ENCODE results near the gene PLAU.

PLAU gene

DNA sequence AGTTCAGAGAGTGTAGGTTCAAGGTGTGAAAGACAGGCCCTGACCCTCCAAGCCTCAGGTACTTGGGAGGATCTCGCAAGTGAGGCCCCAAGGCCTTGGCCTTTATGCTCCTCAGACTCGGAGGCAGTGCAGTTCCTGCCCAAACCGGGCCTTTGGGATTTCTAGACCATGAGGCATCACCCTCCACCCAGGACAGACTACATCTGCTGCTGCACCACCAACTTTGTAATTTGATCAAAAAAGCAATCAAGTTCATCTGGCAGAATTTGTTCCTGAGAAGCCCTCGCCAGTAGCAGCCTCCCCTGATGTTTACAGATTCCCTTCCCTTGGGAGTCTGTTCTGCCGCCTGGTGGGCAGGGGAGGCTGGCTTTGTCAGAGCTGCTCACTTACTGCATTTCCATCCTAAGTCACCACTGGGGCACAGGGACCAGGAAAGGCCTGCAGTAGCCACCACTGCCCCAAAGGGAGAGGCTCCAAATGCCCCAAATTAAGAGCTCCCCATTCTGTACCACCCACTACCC, 38.7 kb upstream of the PLAU start:
- TF ChIP-seq GATA3 (IDR thresholded peaks at IDR 0.05; ENCODE audit: low read depth, low read length) (no peak), GATA2 (IDR thresholded peaks at IDR 0.05; ENCODE audit: low read depth, low read length) (no peak)

DNA sequence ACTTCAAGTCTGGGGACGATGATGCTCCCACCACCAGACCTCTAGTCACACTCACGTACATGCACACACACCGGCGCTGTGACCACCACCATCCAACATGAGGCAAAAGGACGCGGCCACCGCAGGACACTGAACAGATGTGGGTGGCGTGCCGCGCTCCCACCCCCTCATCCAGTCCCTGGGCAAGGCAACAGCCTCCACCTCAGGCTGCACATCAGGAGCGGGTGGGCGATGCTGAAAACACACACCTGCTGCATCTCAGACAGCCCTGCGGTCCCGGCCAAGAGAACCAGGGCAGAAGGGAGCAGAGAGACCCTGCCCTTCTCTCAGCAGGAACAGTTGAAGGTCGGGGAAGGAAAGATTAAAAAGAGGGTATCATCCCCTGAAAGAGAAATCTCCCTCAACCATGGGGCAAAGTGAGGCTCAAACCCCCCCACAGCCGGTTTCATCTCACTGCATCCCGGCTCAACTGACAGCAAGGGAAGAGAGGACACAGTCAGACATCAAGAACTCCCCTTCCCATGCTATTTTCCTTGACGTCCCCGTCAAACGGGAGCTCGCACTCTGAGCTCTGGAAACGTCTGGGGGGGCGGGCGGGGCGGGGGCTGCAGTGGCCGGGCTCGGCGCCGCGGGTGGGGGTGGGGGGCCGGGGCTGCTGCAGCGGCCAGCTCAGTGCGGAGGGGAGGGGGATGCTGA, 37.6 kb upstream of the PLAU start:
- no peak for TF ChIP-seq GATA3 (IDR thresholded peaks at IDR 0.05; ENCODE audit: low read depth, low read length)
- TF ChIP-seq GATA2 (IDR thresholded peaks at IDR 0.05; ENCODE audit: low read depth, low read length) = no peak

DNA sequence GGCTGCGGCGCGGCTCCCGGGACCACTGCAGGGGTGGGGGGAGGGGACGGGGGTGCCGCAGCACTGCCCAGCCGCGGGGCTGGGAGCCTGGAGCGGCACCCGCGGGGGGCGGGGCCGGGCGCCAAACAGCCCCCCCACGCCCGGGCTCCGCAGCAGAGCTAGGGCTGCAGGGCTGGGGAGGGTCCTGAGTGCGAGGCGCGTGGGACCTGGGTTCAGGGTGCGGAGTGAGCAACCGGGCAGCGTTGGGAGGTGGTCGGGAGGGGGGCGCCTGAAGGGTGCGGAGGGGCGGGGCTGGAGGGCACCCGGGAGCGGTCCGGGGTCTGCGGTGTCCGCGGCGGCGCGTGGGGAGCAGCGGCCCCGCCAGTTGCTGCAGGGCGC, 37.1 kb upstream of the PLAU start:
- no peak for TF ChIP-seq GATA3 (IDR thresholded peaks at IDR 0.05; ENCODE audit: low read depth, low read length)
- no peak for TF ChIP-seq GATA2 (IDR thresholded peaks at IDR 0.05; ENCODE audit: low read depth, low read length)

DNA sequence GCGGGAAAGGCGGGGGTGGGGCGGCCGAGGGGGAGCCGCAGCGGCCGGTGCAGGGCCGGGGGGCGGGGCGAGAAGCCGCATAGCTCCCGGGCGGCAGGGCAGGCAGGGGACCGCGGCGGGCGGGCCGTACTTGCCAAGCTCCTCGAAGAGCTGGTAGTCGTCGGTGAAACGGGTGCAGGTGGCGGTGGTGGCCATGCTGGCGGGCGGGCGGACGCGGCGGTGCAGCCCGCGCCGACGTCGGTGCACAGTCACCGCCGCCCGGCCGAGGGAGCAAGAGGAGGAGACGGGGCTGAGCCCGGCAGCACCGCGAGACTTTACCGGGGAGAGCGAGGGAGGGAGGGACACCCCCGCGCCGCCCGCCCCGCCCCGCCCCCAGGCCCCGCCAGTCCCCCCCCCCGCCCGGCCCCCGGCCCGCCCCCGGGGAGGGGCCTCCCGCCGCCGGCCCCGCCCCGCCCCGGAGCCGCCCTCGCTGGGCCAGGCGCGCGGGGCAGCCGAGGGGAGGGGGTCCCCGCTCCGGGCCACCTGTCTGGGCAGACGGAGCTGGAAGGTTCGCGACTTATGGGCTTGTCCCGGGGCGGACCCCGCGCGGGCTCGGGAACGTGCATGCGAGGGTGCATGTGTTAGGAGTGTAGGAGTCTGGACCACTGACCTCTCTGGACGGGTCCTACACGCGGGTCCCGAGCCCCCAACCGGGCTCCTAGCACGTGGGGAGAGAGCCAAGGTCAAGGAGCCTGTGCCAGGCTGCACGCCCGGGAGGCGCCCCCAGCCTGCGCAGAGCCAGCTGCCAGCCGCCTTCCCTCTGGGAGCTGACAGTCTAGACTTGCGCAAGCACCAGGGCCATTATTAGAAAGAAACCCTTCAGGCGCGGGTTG, 36.4 kb upstream of the PLAU start, which contains the start of gene CAMK2G:
CAMK2G (minus strand) TSS at position 289 of the 872 bp plus-strand sequence; CDS start at position 195, 94 bp downstream.
- TF ChIP-seq GATA2 (IDR thresholded peaks at IDR 0.05; ENCODE audit: low read depth, low read length) = no peak
- no peak for TF ChIP-seq GATA3 (IDR thresholded peaks at IDR 0.05; ENCODE audit: low read depth, low read length)

DNA sequence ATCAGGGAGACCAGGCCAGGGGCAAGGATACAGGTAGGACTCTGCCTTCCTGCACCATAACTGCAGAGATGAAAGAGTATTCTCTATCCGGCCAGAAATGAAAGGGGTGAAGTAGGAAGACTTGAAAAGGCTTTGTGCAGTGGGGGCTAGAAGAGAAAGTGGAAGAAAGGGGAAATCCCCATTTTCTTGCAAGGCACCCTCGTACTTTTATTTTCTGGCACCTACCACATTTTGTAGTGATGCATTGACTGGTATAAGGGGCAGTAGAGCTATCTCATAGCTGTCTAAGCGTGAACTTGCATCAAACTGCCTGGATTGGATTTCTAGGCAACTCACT, 35.8 kb upstream of the PLAU start:
- TF ChIP-seq GATA3 (IDR thresholded peaks at IDR 0.05; ENCODE audit: low read depth, low read length) = no peak
- no peak for TF ChIP-seq GATA2 (IDR thresholded peaks at IDR 0.05; ENCODE audit: low read depth, low read length)

DNA sequence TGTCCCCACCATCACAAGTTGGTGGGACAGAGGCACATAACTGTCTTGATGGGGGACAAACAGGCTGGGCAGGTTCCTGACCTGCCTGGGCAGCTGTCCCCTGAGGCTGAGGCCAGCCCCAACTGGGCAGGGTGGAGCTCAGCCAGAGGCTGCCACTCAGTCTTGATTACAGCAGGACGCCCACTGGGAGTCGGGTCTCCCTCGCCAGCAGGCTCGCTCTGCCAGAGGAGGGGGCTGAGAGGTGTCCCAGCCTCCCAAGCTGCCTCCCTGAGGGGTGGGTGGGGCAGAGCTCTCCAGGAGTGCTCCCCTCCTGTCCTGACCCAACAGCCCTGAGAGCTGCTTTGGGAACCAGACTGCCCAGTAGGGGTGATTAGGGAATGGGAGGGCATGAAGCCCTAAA, 34.8 kb upstream of the PLAU start:
- no peak for TF ChIP-seq GATA2 (IDR thresholded peaks at IDR 0.05; ENCODE audit: low read depth, low read length)
- TF ChIP-seq GATA3 (IDR thresholded peaks at IDR 0.05; ENCODE audit: low read depth, low read length) = no peak

DNA sequence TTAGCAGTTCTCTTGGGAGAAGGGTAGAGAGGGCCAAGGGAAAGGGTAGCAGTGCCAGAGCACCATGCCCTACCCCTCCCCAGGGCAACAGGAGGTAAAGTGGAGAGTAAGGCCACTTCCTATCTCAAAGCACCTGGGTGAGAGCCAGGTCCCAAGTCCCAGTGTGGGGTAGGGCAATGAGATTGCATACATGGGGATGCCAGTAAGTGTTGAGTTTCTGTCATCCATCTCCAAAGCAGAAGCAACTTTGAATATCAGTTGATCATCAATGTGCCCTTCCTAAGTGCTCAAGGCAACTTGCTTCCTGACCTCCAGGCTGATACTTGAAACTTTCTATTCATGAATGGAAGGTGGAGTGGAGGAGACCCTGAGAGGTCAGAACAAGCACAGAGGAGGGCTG, 34.4 kb upstream of the PLAU start:
- TF ChIP-seq GATA3 (IDR thresholded peaks at IDR 0.05; ENCODE audit: low read depth, low read length) = no peak
- no peak for TF ChIP-seq GATA2 (IDR thresholded peaks at IDR 0.05; ENCODE audit: low read depth, low read length)

DNA sequence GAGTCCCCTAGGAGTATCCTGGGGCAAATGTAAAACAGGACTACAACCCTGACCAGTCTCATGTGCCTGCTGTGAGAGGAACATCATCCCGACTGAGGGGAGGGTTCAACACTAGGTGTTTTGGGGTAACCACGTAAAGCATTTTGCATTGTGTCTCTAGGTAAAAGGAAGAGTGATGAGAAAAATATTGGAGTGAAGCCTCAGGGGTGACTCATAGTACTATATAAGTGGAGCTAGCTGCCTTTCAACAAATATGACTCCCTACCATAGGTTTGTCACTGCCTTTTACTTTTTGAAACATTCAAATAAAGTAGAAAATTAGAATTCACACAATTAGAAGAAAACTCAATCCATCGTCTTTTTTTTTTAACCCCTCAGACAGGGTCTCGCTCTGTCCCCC, 34.0 kb upstream of the PLAU start:
- no peak for TF ChIP-seq GATA2 (IDR thresholded peaks at IDR 0.05; ENCODE audit: low read depth, low read length)
- no peak for TF ChIP-seq GATA3 (IDR thresholded peaks at IDR 0.05; ENCODE audit: low read depth, low read length)

DNA sequence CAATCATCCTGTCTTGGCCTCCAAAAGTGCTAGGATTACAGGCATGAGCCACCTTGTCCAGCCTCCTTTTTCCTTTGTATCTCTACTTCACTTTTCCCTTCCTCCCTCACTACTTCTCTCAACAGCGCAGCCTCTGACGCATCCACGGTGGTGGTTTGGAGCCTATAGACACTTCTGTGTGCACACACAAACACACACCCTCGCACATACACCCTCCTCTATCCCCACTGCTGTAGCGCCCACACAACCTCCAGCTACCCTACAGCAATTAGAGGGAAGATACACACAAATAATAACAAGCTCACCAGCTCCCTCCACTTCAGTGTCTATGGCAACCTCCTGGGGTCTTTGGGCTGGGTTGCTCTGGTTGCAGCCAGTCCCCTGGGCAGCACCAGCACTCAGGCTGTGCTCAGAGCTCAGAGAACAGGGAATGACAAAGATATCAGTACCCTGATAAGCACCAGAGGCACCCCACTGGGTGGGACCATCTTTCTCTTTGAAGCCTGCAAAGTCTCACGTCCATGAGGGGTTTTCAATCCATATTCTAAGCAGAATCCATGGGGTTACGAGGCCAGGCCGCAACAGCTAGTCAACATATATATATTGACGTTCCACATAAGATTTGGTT, 33.3 kb upstream of the PLAU start:
- TF ChIP-seq GATA3 (IDR thresholded peaks at IDR 0.05; ENCODE audit: low read depth, low read length) = no peak
- no peak for TF ChIP-seq GATA2 (IDR thresholded peaks at IDR 0.05; ENCODE audit: low read depth, low read length)

DNA sequence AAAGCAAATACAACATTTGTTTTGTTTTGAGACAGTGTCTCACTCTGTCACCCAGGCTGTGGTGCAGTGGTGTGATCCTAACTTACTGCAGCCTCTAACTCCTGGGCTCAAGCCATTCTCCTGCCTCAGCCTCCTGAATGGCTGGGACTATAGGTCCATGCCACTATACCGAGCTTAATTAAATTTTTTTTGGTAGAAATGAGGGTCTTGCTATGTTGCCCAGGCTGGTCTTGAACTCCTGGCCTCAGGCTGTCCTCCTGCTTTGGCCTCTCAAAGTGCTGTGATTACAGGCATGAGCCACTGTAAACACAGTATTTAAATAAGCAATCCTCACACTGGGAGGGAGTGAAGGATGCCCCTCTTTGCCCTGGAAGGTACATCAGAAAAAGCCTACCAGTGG, 32.6 kb upstream of the PLAU start:
- TF ChIP-seq GATA3 (IDR thresholded peaks at IDR 0.05; ENCODE audit: low read depth, low read length) = no peak
- TF ChIP-seq GATA2 (IDR thresholded peaks at IDR 0.05; ENCODE audit: low read depth, low read length) = no peak

DNA sequence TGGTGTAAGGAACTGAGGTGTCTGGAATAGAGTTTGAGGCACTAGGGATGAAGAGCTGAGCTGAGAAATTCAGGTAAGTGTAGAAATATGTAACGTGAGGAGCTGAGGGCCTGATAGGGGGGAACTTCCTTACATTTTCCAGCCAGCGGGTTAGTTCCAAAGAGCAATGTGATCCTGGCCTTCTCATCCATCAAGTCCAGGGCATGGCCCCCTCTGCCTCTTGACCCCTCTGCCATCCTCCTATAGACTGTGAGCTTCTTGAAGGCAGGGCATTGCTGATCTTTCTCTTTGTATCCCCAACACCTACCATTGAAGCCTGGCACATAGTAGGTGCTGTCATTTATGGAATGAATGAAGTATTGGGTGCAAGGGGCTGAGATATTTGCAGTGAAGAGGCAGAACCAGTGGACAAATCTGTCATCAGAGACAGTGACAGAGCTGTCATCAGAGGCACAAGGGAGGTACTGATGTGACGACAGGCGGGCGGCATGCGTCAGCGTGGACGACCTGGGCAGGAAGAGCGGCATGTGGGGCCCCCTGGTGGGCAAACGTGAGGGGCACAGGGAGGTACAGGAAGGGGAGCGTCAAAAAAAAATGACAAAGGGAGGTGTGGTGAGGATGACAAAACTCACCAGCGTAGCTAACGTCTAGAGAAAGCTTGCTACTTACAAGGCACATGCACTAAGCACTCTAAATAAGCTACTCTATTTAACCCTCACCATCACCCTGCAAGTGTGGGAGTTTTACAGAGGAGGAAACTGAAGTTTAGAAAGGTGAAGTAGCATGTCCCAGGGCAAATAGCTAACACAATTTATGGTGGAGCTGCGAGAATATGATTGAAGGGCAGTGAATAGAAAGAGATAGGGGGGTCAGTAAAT, 31.4 kb upstream of the PLAU start:
- TF ChIP-seq GATA3 (IDR thresholded peaks at IDR 0.05; ENCODE audit: low read depth, low read length) (no peak), GATA2 (IDR thresholded peaks at IDR 0.05; ENCODE audit: low read depth, low read length) (no peak)

DNA sequence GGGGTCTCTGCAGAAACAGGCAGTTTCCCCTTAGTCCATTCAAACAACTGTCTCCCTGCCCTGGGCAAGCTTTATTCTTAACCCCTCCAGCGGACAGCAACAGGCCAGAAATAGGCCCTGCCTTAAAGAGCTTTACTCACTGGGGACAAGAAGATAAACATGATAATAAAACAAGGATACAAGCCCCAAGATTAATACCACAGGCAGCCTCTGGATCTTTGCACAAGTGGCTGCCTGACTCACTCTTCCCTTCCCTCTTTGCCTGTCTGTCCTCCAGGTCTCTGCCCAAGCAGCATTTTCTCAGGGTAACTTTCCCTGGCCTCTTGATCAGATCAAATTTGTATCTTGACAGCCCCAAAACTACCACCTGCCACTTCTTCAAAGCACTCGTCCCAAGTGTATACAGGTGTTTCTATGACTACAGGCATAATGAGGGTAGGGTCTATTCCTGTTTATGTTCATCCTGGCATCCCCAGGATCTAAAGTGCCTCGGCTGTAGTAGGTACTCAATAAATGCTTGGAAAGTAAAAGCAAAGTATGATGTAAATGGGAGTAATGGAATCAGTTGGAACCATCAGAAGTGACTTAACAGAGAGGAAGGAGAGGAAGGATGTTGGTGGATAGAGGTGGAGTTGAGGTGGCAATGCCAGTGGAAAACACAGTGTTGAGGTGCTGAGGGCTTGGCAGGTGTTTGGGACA, 29.6 kb upstream of the PLAU start:
- TF ChIP-seq GATA3 (IDR thresholded peaks at IDR 0.05; ENCODE audit: low read depth, low read length) = no peak

DNA sequence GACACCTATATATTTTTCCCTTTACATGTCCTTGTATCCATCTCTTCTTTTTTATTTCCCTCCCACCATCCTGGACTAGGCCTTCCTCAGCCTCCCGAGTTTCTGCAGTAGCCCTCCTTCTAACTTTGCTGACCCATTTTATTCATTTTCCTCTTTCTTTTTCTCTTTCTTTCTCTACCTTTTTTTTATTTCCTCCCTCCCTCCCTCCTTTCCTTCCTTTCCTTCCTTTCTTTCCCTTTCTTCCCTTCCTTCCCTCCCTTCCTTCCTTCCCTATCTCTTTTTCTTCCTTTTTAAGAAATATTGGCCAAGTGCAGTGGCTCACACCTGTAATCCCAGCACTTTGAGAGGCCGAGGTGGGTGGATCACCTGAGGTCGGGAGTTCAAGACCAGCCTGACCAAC, 26.9 kb upstream of the PLAU start:
- TF ChIP-seq GATA2 (IDR thresholded peaks at IDR 0.05; ENCODE audit: low read depth, low read length) (no peak), GATA3 (IDR thresholded peaks at IDR 0.05; ENCODE audit: low read depth, low read length) (no peak)

Data from SH-SY5Y (cell line).